Measurements from ENCODE around the gene ARG1. TPM values are rescaled to one million over a fixed set of nuclear protein-coding genes. Genes with fewer than 3 reads are reported as not detected.

ARG1 gene
- total RNA-seq, 1 donor, result not detected

DNA sequence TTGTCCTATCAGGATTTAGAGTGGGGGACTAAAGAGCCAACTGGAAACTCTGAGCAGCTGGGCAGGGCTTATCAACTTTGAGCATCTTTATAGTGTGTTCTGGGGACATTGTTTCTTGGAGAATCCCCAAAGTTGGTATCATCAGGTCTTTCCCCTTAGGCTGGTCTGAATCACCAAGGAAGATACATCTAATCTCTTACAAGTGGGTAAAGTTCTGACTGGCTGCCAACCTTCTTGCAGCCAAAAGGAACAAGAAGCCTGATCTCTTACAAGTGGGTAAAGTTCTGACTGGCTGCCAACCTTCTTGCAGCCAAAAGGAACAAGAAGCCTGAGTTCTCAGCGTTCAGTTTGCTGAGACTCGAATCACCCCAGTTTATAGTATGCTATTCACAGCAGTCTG is 56.6 kb downstream of the ARG1 start:
- no peak for DNase-seq (ENCODE audit: low read depth)
- TF ChIP-seq, protein P1, sequence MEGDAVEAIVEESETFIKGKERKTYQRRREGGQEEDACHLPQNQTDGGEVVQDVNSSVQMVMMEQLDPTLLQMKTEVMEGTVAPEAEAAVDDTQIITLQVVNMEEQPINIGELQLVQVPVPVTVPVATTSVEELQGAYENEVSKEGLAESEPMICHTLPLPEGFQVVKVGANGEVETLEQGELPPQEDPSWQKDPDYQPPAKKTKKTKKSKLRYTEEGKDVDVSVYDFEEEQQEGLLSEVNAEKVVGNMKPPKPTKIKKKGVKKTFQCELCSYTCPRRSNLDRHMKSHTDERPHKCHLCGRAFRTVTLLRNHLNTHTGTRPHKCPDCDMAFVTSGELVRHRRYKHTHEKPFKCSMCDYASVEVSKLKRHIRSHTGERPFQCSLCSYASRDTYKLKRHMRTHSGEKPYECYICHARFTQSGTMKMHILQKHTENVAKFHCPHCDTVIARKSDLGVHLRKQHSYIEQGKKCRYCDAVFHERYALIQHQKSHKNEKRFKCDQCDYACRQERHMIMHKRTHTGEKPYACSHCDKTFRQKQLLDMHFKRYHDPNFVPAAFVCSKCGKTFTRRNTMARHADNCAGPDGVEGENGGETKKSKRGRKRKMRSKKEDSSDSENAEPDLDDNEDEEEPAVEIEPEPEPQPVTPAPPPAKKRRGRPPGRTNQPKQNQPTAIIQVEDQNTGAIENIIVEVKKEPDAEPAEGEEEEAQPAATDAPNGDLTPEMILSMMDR (IDR thresholded peaks at IDR 0.05; ENCODE audit: insufficient read depth, low read length), result no peak
- no peak overlapping the region for H3K4me3 ChIP-seq (ENCODE audit: low read depth, low read length)

DNA sequence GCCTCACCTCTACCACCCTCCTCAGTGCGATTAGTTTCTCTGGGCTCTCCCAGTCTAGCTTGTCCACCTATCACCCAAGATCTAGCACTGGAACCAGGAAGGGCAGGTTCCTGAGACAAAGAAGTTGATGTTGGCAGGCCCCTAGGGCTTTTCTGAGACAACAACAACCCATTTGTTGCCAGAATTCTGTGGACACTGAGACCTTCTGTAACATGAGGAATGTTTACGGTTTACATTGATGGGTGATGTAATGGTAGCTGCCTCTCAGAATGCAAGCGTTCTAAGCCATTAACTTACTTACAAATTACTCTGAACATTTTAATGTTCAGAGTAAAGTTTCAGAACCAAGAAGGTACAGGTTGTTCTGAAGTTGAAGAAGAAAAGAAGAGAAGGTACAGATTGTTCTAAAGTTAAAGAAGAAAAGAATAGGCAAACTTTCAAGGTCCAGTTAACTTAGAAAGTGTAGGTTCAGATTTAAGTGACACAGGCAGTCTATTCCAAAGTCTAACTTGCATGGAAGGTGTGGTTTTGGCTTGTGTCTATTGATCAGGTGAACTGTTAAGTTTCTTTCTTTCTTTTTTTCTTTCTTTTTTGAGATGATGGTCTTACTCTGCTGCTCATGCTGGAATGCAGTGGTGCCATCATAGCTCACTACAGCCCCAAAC is 58.7 kb downstream of the ARG1 start:
- TF ChIP-seq, protein P1 (IDR thresholded peaks at IDR 0.05; ENCODE audit: insufficient read depth, low read length), result no peak
- no peak for DNase-seq (ENCODE audit: low read depth)
- no peak overlapping the region for H3K4me3 ChIP-seq (ENCODE audit: low read depth, low read length)

Other genes starting within 250 kb of the ARG1 start
- 13.2 and 34.7 TPM in 2 replicates for gene MED23, start 55.0 kb downstream of the ARG1 start, total RNA-seq (ENCODE audit: low replicate concordance)
- gene ENPP3, start 64.1 kb downstream of the ARG1 start, total RNA-seq (ENCODE audit: low replicate concordance), result not detected in 2 replicates
- gene OR2A4, start 128.2 kb downstream of the ARG1 start, total RNA-seq (ENCODE audit: low replicate concordance), result 0.45 TPM in 1 of 2 replicates, not detected in the other
- gene CTAGE9, start 137.8 kb downstream of the ARG1 start, total RNA-seq (ENCODE audit: low replicate concordance), result not detected in 2 replicates
- gene ENPP1, start 234.8 kb downstream of the ARG1 start, total RNA-seq (ENCODE audit: low replicate concordance), result 5.6 and 7.4 TPM in 2 replicates